Kasumi-1 (cell line): Measurements from ENCODE around the gene MYL12B.
"Not testable (repeated sequence)": the region's sequence is repeated elsewhere in the genome, so short reads cannot be mapped to it uniquely, and the experiment has no call there.

Experiments used
- DNase-seq, 2 experiments: peaks; one replicate each; lab custom pipeline; 2025; lab: John Stamatoyannopoulos, UW

Gene MYL12B

GRCh38 chr18:3297025-3297984 lies 35.4 kb downstream of the MYL12B start:
- peak; percentile 96 to 97 for DNase-seq

DNA sequence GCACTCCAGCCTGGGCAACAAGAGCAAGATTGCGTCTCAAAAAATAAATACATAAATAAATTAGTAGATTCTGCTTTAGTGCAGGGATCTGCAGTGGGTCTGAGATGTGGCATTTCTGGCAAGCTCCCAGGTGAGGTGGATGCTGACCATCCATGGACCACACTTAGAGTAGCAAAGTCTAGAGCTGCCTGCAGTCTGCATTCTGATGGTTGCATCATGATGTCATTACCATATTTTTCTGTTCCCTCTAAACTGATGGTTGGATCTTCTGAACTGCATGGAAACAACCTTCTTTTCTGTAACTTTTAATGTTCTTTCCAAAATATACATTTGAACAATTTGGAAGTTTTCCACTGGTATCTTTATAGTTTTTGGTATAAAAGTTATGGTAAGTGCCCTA lies 42.9 kb downstream of the MYL12B start:
- no peak for DNase-seq

DNA sequence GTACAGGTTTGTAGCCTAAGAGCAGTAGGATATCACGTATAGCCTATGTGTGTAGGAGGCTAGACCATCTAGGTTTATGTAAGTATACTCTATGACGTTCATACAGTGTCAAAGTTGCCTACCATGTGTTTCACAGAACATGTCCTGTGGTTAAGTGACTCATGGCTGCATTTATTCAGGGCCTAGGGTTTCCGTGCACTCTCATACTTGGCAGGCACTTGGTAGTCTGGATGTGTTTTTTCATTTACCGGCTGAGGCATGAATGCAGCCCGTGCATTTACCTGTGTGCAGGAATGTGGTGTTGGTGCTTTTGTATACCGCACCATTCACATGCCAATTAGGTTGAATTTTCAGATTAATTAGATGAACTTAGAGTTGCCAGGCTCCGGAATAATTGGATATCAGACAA lies 43.4 kb downstream of the MYL12B start:
- DNase-seq: peak; percentile 87 to 90

- DNase-seq: peak; percentile 54 to 60
These were observed 44.0 kb downstream of the MYL12B start for GRCh38 chr18:3305933-3306332.

GRCh38 chr18:3306391-3306790 lies 44.5 kb downstream of the MYL12B start:
- DNase-seq: no peak

DNA sequence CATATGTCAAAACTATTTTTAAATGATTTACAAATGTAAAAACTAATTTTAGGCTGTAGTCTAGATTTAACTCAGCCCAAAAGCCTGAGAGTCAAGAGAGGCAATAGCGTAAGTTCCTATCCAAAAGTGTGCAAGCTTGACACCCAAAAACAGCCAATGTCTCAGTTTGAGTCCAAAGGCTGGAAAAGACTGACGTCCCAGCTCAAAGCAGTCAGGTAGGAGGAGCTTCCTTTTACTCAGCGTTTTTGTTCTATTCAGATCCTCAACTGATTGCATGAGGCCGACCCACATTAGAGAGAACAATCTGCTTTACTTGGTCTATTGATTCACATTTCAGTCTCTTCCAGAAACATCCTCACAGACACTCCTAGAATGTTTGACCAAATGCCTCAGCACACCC lies 51.8 kb downstream of the MYL12B start:
- DNase-seq: no peak

DNA sequence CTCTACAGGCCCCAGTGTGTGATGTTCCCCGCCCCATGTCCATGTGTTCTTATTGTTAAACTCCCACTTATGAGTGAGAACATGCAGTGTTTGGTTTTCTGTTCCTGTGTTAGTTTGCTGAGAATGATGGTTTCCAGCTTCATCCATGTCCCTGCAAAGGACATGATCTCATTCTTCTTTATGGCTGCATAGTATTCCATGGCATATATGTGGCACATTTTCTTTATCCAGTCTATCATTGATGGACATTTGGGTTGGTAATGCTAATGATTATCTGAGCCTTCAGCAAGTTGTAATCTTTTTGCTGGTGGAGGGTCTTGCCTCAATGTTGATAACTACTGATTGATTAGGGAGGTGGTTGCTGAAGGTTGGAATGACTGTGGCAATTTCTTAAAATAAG lies 53.4 kb downstream of the MYL12B start:
- not testable (repeated sequence) for DNase-seq

- DNase-seq: no peak
These were observed 57.5 kb downstream of the MYL12B start for GRCh38 chr18:3319399-3319798.

GRCh38 chr18:3319894-3320454 lies 58.0 kb downstream of the MYL12B start:
- DNase-seq: no peak

DNA sequence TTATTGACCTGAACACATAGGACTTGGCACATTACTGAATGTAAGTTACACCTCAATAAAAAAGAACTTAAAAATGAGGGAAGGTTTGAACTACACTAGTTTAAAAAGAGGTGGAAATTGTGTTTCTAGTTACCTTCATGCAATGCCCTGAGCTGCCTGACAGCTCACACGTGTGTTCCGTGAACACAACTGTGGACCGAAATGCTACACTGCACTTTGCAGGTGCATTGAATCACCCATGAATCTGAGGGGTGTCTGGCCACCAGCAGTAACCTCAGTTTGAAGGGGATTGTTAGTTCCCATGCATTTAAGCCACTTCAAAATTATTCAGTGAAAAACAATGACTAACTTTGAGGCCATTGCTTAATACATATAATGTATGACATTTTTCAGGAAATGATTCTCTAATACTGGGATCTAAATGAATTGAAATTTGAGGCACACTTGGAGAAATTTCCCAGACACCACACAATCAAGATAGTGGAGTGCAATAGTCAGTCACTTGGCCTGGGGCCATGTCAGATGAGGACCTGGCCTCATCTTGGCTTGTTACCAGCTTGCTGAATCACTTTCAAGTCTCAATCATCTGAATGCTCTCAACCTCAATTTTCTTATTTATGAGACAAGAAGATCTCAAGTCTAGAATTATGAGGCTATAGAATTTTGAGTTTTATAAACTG lies 59.3 kb downstream of the MYL12B start:
- DNase-seq: no peak

DNA sequence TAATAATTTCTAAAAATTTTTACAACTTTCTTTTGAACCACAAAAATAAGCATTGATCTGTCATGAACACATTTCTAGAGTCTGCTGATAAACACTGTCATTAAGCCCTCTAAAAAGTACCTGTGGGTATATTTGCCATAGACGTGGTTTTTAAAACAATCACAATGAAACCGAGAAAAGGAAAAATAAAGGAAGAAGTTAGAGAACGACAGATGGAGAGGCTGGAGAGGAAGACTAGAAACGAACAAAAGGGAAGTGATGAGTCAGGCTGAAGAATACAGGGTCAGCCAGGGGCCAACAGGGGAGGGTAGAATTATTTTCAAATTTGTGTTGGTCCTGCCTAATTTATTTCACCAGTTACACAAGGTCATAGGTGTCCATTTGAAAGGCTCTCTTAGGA lies 62.0 kb downstream of the MYL12B start:
- peak; percentile 21 to 40 for DNase-seq
